GM18873 (cell line): ENCODE results near the gene PIM3.

ENCODE experiments used
- ATAC-seq: cut with Tn5 transposase; IDR thresholded peaks from one replicate; pipeline ENCODE4 v1.9.1; 2021; ENCODE audit warnings: mild to moderate bottlenecking, moderate library complexity, moderate number of reproducible peaks; ENCODE audit not compliant: unreplicated experiment, low FRiP score

PIM3 gene

DNA sequence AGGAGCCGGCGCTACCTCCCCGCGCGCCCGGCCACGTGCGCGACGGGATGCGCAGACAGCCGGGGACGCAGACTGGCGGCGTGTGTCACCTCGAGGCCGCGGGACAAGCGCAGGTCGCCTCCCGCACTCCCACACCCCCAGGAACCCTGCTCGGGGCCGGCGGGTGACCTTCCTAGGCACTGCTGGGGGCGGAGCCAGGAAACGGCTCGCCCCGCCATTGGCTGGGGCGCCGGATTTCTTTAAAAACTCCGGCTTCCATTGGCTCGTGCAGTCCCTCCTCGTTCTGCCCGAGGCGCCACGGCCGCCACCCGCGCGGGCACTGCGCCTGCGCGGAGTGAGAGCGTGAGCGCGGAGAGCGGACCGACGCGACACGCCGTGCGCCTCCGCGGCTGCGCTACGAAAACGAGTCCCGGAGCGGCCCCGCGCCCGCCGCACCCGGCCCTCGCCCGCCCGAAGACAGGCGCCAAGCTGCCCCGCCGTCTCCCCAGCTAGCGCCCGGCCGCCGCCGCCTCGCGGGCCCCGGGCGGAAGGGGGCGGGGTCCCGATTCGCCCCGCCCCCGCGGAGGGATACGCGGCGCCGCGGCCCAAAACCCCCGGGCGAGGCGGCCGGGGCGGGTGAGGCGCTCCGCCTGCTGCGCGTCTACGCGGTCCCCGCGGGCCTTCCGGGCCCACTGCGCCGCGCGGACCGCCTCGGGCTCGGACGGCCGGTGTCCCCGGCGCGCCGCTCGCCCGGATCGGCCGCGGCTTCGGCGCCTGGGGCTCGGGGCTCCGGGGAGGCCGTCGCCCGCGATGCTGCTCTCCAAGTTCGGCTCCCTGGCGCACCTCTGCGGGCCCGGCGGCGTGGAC is at the start of gene PIM3:
PIM3 (plus strand) TSS at position 614 of the 846 bp plus-strand sequence; CDS start at position 790, 176 bp downstream.
- ATAC-seq = peak; percentile 46

DNA sequence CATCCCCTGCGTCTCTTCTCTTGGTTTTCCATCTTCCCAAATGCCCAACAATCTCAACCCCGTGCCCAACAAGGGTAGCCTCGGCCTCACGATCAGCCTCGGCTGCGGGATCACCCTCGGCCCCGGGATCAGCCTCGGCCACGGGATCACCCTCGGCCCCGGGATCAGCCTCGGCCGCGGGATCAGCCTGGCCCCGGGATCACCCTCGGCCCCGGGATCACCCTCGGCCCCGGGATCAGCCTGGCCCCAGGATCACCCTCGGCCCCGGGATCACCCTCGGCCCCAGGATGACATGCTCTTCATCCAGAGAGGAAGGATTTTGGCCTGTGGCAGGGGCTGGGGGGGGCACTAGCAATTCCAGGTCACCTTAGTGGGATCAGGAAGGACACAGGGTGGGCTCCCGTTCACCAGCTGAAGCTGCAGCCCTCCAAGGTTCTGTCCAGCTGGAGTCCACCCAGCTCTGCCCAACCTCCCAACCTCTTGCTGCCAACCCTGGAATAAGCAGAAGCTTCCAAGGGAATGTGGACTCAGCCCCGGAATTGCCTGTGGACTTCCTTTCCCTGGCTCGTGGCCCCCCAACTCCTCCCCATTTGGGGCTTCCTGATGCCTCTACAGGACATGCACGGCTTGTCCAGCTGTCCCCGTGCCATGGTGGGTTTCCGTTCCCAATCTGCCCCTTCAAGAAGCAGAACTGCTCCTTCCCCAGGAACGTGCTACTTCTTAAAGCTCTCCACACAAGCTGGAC is 48.5 kb upstream of the PIM3 start:
- ATAC-seq = no peak

DNA sequence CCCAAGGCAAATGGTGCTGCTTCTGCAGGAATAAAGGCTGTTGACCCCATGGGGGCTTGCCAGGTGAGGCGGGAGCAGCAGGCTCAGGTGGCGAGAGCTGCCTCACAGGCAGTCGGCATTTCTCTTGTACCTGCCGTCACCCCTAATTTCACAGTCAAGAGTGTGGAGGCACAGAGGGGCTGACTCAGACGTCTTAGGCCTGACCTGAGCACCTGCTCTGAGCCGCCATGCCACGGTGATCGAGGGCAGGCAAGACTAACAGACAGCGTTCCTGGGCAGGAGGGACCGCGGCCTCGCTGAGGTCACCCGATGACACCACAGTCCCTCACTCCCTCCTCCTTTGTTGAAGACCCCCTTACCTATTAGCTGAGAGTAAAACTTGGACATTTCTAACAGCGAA is 47.5 kb upstream of the PIM3 start:
- no peak for ATAC-seq

DNA sequence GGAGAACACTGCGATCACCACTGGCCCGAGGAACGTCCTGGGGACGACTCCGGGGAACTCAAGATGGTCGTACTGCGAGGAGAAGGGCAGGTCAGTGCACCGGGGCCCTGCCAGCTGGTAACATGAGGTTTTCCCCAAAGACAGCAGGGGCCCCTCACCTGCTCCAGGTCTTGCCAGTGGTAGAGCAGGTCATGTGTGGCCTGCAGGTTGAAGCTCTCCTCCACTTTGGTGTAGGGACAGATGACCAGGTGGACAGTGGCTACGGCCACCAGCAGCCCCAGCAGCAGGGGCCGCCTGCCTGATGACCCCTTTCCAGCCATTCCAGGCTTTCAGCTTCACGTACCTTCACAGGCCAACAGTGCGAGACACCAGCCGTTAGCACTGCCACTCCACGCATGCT is 47.1 kb upstream of the PIM3 start:
- ATAC-seq = no peak

DNA sequence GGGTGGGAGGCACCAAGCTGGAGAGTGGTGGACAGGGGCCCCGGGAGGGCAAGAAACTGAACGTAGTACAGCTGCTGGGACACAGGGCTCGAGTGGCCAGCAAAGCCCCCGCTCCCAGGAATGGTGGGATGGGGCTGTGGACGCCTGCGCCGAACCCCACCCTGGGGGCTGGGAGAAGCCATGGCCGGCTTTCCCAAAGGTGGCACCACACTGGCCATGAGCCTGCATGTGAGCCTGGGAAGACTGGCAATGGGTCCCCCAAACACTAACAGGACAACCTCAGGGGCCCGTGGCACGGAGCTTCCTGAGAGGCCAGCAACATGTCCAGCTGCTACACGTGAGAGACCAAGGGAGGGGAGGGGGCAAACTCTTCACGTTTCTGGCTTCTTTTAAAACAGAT is 46.3 kb upstream of the PIM3 start:
- ATAC-seq = no peak

DNA sequence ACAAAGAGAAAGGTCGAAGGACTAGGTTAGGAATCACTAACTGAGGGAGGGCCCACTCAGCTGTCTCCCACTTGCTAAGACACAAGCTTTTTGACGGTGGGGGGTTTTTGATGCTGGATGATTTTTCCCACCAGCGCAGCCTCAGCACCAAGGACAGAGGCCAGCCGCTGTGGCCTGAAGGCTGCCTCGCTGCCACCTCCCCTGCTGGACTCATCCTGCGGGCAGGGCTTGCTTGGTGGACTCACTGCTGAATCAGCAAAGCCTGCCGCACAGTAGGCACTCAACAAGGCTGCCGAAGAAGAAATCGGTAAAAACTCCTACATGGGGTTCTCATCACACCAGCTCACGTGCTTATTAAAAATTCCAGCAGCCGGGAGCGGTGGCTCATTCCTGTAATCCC is 45.0 kb upstream of the PIM3 start:
- no peak for ATAC-seq

DNA sequence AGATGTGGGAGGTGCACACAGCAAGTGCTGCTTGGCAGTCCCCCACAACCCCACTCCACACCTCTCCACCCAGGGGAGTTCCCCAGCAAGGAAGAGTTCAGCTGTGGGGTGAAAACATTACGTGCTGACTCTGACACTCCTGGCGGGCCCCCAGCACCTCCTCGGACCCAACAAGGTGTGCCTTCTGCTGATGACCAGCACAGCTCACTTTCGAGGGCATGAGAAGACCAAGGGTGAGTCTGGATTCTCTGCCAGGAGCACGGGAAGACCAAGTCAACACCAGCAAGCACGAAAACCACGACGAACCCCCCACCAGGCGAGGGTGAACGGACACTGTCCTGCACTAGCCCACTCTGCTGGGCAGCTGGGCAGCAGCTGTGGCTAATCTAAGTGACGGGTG is 43.7 kb upstream of the PIM3 start:
- ATAC-seq = no peak

DNA sequence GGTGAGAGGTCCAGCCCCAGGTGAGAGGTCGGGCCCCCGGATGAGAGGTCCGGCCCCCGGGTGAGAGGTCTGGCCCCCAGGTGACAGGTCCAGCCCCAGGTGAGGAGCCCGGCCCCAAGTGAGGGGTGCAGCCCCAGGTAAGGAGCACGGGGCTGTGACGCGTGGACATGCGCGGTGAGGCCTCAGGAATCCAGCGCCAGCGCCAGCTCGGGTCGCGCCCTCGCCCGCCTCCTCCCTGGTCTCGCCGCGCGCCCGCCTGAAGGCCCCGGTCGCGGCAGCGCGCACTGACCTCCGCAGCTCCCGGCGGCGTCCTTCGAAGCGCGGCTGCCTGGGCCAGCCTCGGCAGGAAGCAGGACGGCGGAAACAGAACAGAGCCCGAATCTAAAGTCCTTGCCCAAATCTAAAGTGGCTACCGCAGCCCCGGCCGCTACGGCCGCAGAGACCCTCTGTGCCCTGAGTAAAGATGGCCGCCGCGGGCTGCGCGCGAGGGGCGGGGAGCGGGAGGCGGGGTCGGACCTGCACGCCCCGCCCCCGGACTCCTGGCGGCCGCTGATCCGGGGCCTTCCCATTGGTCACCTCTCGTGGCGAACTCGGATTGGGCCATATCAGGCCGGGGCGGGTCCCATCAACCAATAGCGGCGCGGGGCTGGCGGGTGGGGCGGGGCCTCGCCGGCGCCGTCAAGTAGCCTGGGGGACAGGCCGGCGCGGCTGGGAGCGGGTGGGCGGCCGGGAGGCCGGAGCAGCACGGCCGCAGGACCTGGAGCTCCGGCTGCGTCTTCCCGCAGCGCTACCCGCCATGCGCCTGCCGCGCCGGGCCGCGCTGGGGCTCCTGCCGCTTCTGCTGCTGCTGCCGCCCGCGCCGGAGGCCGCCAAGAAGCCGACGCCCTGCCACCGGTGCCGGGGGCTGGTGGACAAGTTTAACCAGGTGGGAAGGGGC is 42.3 kb upstream of the PIM3 start, which contains the start of the genes ALG12 and CRELD2:
ALG12 (minus strand) TSS at position 465 of the 937 bp plus-strand sequence. CDS start 4,673 bp downstream, outside the sequence.
CRELD2 (plus strand) TSS at position 661 of the 937 bp plus-strand sequence; CDS start at position 797, 136 bp downstream.
- ATAC-seq = peak; percentile 73

DNA sequence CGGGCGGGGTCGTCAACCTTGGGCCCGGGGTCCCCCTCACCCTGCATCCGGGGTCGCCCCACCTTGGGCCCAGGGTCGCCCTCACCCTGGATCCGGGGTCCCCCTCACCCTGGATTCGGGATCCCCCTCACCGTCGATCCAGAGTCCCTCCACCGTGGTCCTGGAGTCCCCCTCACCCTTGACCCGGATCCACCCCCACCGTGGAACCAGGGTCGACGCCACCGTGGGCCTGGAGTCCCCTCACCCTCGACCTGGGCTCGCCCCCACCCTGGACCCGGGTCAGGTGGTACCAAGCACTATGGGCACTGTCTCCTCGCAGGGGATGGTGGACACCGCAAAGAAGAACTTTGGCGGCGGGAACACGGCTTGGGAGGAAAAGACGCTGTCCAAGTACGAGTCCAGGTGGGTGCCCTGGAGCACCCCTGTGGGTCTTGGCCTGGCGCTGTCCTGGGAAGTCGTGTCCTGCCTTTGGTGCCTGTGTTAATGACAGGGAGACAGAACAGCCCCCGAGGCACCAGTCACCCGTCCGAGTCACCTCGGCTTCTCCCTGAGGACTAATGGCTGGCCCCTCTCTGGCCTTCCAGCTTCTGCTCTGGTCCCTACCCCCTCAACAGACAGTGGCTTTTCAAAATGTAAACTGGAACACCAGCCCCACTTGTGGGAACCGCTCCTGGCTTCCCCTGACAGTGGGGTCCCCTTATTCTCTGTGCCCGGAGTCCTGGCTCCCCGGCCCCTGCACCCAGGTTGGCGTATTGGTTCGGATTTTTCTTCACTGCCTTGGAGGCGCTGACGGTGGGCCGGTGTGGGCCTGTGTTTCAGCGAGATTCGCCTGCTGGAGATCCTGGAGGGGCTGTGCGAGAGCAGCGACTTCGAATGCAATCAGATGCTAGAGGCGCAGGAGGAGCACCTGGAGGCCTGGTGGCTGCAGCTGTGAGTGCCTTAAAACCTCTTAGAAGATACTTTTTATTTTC is 41.4 kb upstream of the PIM3 start:
- ATAC-seq = no peak

DNA sequence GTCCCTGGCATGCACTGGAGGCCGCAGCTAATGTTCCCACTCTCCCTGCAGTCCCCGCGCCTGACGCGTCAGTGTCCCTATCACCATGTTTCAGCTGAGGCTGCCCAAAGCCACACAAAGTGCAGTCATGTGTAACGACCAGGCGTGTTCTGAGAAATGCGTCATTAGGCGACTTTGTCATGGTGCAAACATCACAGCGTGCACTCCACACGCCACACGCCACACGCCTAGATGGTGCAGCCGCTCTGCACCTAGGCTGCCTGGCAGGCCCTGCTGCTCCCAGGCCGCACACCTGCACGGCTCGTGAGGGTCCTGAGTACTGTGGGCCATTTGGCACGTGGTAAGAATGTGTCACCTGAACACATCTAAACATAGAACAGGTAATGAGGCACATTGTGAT is 39.7 kb upstream of the PIM3 start:
- no peak for ATAC-seq

DNA sequence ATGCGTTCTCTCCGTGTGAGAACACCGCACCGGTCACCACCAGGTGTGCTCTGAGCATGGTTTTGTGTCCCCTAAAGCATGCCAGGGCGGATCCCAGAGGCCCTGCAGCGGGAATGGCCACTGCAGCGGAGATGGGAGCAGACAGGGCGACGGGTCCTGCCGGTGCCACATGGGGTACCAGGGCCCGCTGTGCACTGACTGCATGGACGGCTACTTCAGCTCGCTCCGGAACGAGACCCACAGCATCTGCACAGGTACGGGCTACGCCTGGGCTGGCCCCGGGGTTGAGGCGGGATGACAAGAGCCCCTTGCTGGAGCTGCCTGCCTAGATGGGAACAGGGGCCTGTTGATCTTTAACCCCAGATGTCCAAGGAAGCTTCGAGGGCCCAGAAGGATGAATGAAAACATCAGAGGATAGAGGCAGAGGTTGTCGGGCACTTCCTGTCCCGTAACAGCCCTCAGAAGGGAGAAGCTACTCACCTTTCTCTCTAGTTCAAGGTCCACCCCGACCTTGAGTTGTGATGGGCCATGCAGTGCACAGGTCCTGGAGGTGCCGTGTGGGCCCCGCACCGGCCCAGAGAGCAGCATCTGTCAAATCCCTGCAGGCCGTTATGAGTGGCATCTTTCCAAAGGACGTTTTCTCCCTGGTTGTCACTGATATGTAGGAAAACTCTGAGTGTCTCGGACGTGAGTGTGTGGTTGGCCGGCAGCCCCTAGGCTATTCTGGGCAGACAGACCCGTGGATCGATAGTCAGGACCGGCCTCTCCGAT is 38.9 kb upstream of the PIM3 start:
- ATAC-seq = no peak

DNA sequence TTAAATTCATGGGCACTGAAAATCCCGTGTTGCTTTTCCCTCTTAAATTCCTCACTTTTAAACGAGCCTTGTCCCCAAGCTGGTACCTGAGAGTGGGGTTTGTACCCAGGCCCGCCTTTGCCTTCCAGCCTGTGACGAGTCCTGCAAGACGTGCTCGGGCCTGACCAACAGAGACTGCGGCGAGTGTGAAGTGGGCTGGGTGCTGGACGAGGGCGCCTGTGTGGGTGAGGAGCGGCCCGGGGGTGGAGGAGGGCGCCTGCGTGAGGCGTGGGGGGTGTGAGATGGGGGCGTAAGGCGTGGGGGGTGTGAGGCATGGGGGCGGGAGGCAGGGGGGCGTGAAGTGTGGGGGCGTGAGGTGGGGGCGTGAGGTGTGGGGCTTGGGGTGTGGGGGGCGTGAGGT is 38.1 kb upstream of the PIM3 start:
- no peak for ATAC-seq

DNA sequence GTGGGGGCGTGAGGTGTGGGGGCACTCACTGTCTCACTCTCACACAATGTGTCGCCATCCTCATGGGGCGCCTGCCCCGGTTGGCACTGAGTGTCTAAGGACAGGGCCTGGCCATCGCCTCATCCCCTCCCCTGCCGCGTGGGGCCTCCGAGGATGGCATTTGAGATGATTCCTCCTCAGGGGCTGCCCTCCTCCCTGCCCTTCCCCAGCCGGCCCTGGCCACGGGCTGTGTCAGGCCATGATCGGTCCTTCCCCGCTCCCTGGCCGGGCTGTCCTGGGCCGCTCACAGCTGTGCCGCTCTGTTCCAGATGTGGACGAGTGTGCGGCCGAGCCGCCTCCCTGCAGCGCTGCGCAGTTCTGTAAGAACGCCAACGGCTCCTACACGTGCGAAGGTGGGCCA is 37.6 kb upstream of the PIM3 start:
- no peak for ATAC-seq

DNA sequence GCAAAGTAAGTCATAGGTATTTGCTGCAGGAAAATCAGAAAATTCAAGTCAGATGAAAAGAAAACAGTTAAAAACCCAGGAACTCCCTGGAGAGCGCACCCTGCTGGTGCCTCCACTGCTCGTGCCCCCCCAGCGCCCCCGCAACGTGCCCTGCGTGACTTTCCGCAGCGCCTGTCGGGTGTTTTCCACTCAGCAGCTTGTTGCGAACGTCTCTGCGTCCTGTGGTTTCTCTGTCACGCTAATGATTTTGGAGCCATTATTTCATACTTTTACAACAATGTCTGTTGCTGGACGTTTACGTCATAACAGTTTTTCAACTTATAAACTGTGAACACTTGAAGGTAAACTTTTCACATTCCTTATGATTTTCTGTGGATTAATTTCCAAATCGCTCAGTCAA is 37.1 kb upstream of the PIM3 start:
- no peak for ATAC-seq

DNA sequence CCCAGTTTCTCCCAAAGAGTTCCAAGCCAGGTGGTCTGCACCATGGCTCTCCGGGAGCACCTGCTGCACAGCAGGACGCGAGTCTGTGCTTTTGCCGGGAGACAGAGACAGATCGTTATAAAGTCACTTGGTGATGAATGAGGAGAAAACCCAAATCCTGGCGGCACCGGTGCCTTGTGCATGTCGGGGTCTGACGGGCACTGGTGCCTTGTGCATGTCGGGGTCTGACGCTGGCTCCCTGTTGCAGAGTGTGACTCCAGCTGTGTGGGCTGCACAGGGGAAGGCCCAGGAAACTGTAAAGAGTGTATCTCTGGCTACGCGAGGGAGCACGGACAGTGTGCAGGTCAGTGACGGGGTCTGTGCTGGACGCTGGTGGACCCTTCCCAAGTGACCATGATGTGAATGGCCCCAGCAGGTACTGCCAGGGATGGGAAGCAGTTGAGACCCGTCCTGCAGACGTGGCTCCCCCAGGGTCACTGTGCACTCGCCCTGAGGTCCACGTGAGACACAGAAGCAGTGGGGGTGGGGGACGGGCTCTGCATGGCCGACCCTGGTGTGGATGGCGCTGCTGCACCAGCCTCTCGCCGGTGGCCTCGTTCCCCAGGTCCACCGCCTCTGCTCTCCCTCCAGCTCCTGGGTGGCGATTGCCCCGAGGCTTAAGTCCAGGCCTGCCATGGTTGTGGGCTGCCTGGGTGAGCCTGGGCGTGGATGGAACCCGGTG is 36.3 kb upstream of the PIM3 start:
- no peak for ATAC-seq

DNA sequence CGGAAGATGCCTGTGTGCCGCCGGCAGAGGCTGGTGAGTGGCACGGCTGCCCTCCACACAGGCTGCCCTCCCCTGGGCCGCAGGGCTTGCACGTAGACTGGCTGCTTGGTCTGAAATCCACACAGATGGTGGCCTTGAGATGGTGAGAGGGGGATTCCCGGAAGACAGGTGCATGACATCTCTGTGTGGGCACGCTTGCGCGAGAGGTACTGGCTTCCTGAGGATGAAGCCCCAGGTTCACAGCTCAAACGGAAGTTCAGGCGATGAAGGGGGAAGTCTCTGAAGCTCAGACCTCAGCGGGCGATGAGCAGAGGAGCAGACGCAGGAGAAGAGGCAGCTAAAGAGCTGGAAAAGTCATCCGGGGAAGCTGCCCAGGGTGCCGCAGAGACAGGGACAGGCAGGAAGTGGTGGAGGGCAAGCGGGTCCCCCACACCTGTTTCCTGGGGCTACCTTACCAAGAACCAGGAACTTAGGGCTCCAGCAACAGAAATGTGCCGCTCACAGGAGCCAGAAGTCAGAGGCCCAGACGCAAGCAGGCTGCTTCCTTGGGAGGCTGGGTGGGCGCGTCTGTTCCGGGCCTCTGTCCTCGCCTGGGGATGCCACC is 34.9 kb upstream of the PIM3 start:
- ATAC-seq = no peak

DNA sequence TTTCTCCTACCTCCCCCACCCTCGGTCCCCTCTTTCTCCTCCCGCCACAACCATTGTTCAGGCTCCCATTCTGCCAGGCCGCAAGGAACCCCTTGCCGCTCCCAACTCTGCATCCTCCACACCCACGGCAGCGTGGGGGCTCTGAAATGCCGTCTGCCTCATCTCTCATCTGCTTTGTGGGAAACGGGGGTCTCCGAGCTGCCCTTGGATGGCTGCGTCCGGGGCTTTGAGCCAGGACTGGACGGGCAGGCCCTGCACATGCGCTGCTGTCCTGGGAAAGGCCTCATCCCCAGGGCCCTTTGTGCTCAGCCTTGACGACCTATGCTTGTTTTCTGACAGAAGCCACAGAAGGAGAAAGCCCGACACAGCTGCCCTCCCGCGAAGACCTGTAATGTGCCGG is 33.7 kb upstream of the PIM3 start:
- ATAC-seq = no peak
